H1 (cell line): ENCODE results near the gene SSBP3. TPM values are rescaled to one million over a fixed set of nuclear protein-coding genes. Genes with fewer than 3 reads are reported as not detected.

Experiments
- CTCF ChIA-PET: fragments of 300-600 bp; sonication (Branson Sonifier 250); formaldehyde crosslinking; loops from one replicate; lab custom pipeline; 2021; ENCODE audit not compliant: partially characterized antibody; lab: Charles Lee
- POLR2A ChIA-PET: fragments of 300-600 bp; sonication (Branson Sonifier 250); formaldehyde crosslinking; loops from one replicate; lab custom pipeline; 2021; ENCODE audit warnings: inconsistent platforms; ENCODE audit not compliant: partially characterized antibody; lab: Charles Lee
- DNase-seq, 2 experiments: peaks; one replicate each; pipeline versions ENCODE4 v3.0.0 to v3.0.0-alpha.2; 2010 to 2022; ENCODE audit warnings: low spot score in 2 of 2, low read depth in 1 of 2, mixed read lengths in 1 of 2
- FAIRE-seq: peaks from 2 replicates; lab custom pipeline; 2011; peaks lifted over from hg19 to GRCh38; lab: Jason Lieb, UNC
- H2AFZ ChIP-seq: 2 replicates; pipeline ENCODE4 v1.8.1; 2012; ENCODE audit warnings: low read length, inconsistent platforms
- H2AK5ac ChIP-seq: 2 replicates; pipeline ENCODE4 v1.6.1; 2013; ENCODE audit warnings: low read depth, low read length
- H2BK120ac ChIP-seq: replicated peaks from 2 replicates; pipeline ENCODE3; 2013; ENCODE audit warnings: low read depth, low read length, inconsistent platforms
- H2BK12ac ChIP-seq: 2 replicates; pipeline ENCODE4 v1.6.1; 2013; ENCODE audit warnings: low read depth, low read length
- H2BK15ac ChIP-seq: 2 replicates; pipeline ENCODE4 v1.6.1; 2013; ENCODE audit warnings: low read length
- H2BK20ac ChIP-seq: 2 replicates; pipeline ENCODE4 v1.6.1; 2013; ENCODE audit warnings: low read length
- H2BK5ac ChIP-seq: 2 replicates; pipeline ENCODE4 v1.6.1; 2013; ENCODE audit warnings: low read depth, low read length
- H3K14ac ChIP-seq: 2 replicates; pipeline ENCODE4 v1.6.1; 2013; ENCODE audit warnings: inconsistent platforms; ENCODE audit not compliant: insufficient read length
- H3K18ac ChIP-seq: 2 replicates; pipeline ENCODE4 v1.6.1; 2013; ENCODE audit warnings: low read length; ENCODE audit errors: extremely low read depth
- H3K23ac ChIP-seq: 2 replicates; pipeline ENCODE4 v1.6.1; 2013; ENCODE audit warnings: inconsistent platforms; ENCODE audit not compliant: insufficient read length
- H3K23me2 ChIP-seq: 2 replicates; pipeline ENCODE4 v1.6.1; 2013; ENCODE audit warnings: low read depth, low read length
- H3K27ac ChIP-seq: 2 replicates; pipeline ENCODE4 v1.6.1; 2011; ENCODE audit warnings: low read depth, low read length, inconsistent platforms
- H3K27me3 ChIP-seq, 4 experiments: replicated peaks in 1 of 4; 1 replicate in 1 of 4; 2 replicates in 3 of 4; pipeline versions ENCODE4 v1.6.1 to v1.8.1; 2011 to 2013; ENCODE audit warnings: low read length in 3 of 4, mild to moderate bottlenecking in 3 of 4, inconsistent platforms in 2 of 4, mixed read lengths in 2 of 4, moderate library complexity in 1 of 4; ENCODE audit not compliant: control insufficient read depth in 3 of 4, insufficient read depth in 3 of 4; ENCODE audit errors: extremely low read depth in 1 of 4
- H3K36me3 ChIP-seq, 4 experiments: 2 replicates each; pipeline versions ENCODE4 v1.6.1 to v1.8.1; 2011 to 2013; ENCODE audit warnings: mild to moderate bottlenecking in 4 of 4, low read length in 3 of 4, moderate library complexity in 2 of 4, control low read depth in 1 of 4, inconsistent platforms in 1 of 4; ENCODE audit not compliant: insufficient read depth in 4 of 4, control insufficient read depth in 2 of 4
- H3K4ac ChIP-seq: replicated peaks from 2 replicates; pipeline ENCODE3; 2013; ENCODE audit warnings: low read length, low read depth, mixed read lengths, inconsistent platforms; ENCODE audit not compliant: insufficient read length
- H3K4me1 ChIP-seq, 4 experiments: replicated peaks in 1 of 4; 1 replicate in 1 of 4; 2 replicates in 3 of 4; pipeline versions ENCODE4 v1.6.1 to v1.8.1; 2011 to 2013; ENCODE audit warnings: low read length in 3 of 4, inconsistent platforms in 2 of 4, mixed read lengths in 1 of 4; ENCODE audit not compliant: insufficient read depth in 4 of 4, control insufficient read depth in 3 of 4
- H3K4me2 ChIP-seq, 2 experiments: 2 replicates each; pipeline versions ENCODE4 v1.6.1 to v1.8.1; 2011 to 2013; ENCODE audit warnings: low read depth in 2 of 2, low read length in 2 of 2, control low read depth in 1 of 2, inconsistent platforms in 1 of 2, mild to moderate bottlenecking in 1 of 2; ENCODE audit not compliant: insufficient read depth in 1 of 2
- H3K4me3 ChIP-seq, 4 experiments: fragments of 200-600, 300-600 bp in 1 of 4; sonication (generic), shearing (Covaris generic), sonication (Bioruptor Twin) in 1 of 4; 2 replicates each; pipeline versions ENCODE4 v1.5.1 to v1.8.1; 2011 to 2016; ENCODE audit warnings: low read length in 4 of 4, low read depth in 3 of 4, control low read depth in 2 of 4, inconsistent platforms in 2 of 4, mild to moderate bottlenecking in 2 of 4, mixed read lengths in 1 of 4, moderate library complexity in 1 of 4; ENCODE audit not compliant: insufficient read depth in 2 of 4; ENCODE audit errors: extremely low read depth in 1 of 4
- H3K56ac ChIP-seq: replicated peaks from 2 replicates; pipeline ENCODE3; 2013; ENCODE audit warnings: low read depth, mild to moderate bottlenecking, mixed read lengths, low read length, inconsistent platforms; ENCODE audit not compliant: insufficient read length
- H3K79me1 ChIP-seq: 2 replicates; pipeline ENCODE4 v1.6.1; 2013; ENCODE audit warnings: low read depth, low read length, control low read depth
- H3K79me2 ChIP-seq, 2 experiments: 2 replicates each; pipeline versions ENCODE4 v1.6.1 to v1.8.1; 2012 to 2013; ENCODE audit warnings: low read length in 2 of 2, mild to moderate bottlenecking in 2 of 2, inconsistent platforms in 1 of 2; ENCODE audit not compliant: insufficient read depth in 2 of 2, control insufficient read depth in 1 of 2
- H3K9ac ChIP-seq, 4 experiments: replicated peaks in 1 of 4; 1 replicate in 1 of 4; 2 replicates in 3 of 4; pipeline versions ENCODE4 v1.6.1 to v1.8.1; 2011 to 2013; ENCODE audit warnings: low read depth in 3 of 4, low read length in 3 of 4, control low read depth in 2 of 4, mild to moderate bottlenecking in 2 of 4, moderate library complexity in 2 of 4, inconsistent platforms in 1 of 4; ENCODE audit errors: extremely low read depth in 1 of 4
- H3K9me3 ChIP-seq, 2 experiments: 2 replicates each; pipeline versions ENCODE4 v1.6.1 to v1.8.1; 2012 to 2013; ENCODE audit warnings: mild to moderate bottlenecking in 2 of 2, moderate library complexity in 2 of 2, control low read depth in 1 of 2, inconsistent platforms in 1 of 2, low read depth in 1 of 2, low read length in 1 of 2, mixed read lengths in 1 of 2; ENCODE audit not compliant: insufficient read depth in 2 of 2
- H4K20me1 ChIP-seq, 2 experiments: replicated peaks in 1 of 2; 2 replicates each; pipeline versions ENCODE3 to v1.8.1; 2011 to 2013; ENCODE audit warnings: inconsistent platforms in 2 of 2, low read length in 2 of 2, mild to moderate bottlenecking in 1 of 2; ENCODE audit not compliant: insufficient read depth in 2 of 2, control insufficient read depth in 1 of 2
- H4K5ac ChIP-seq: 2 replicates; pipeline ENCODE4 v1.6.1; 2013; ENCODE audit warnings: low read length, low read depth, mixed read lengths, inconsistent platforms; ENCODE audit not compliant: insufficient read length
- H4K8ac ChIP-seq: 2 replicates; pipeline ENCODE4 v1.8.0; 2013; ENCODE audit warnings: mild to moderate bottlenecking, moderate library complexity, low read length, inconsistent platforms; ENCODE audit not compliant: insufficient read depth; ENCODE audit errors: extremely low read depth
- H4K91ac ChIP-seq: replicated peaks from 2 replicates; pipeline ENCODE3; 2013; ENCODE audit warnings: low read length, mixed read lengths, inconsistent platforms; ENCODE audit not compliant: insufficient read length
- BCL11A ChIP-seq, 2 experiments: IDR thresholded peaks; one replicate each; pipeline ENCODE4 v1.6.1; 2011; ENCODE audit warnings: low read depth in 2 of 2, low read length in 2 of 2, mild to moderate bottlenecking in 2 of 2
- POLR2AphosphoS5 ChIP-seq: IDR thresholded peaks from 2 replicates; pipeline ENCODE4 v1.6.1; 2011; ENCODE audit warnings: low read depth, low read length
- WGBS, 2 experiments: shearing (Covaris generic) in 1 of 2; methylation state at CpG; one replicate each; pipeline versions ENCODE4 v1.1.6 to v1.1.7; 2013 to 2015; ENCODE audit warnings: low lambda C conversion rate in 2 of 2, mixed read lengths in 2 of 2, inconsistent platforms in 1 of 2, low coverage in 1 of 2, missing lambda C conversion rate in 1 of 2; ENCODE audit not compliant: insufficient replicate concordance in 2 of 2, insufficient coverage in 1 of 2, insufficient read length in 1 of 2; ENCODE audit errors: extremely low coverage in 1 of 2, missing lambda C conversion rate in 1 of 2; 5-methylcytosine and 5-hydroxymethylcytosine counted together
- polyA plus RNA-seq, 7 experiments: library from polyadenylated mRNA; depleted of rRNA in 3 of 7; stranded (reverse) in 5 of 7; unstranded in 2 of 7; fragments of >200 nt in 5 of 7; fragments of 200-250 nt in 2 of 7; gene quantifications; 1 replicate in 5 of 7; 2 replicates in 1 of 7; 4 replicates in 1 of 7; pipeline versions ENCODE4 v1.2.1 to v1.2.3, GENCODE V29; 2011 to 2013; ENCODE audit warnings: missing spikeins in 2 of 7, mixed read lengths in 2 of 7
- total RNA-seq: library from RNA; stranded (reverse); fragmentation: NEBNext Ultra II Directional; extraction: Animal tissue kit (Norgen Biotek cat#: 25700); gene quantifications from 2 replicates; pipeline ENCODE4 v1.2.1, GENCODE V29; 2021

SSBP3 gene
- total and polyA plus RNA-seq, 2 of the 8 experiments (the other 6 are each of a cell fraction or from before 2014, with no cell fraction given) = 99.7 to 133 TPM

DNA sequence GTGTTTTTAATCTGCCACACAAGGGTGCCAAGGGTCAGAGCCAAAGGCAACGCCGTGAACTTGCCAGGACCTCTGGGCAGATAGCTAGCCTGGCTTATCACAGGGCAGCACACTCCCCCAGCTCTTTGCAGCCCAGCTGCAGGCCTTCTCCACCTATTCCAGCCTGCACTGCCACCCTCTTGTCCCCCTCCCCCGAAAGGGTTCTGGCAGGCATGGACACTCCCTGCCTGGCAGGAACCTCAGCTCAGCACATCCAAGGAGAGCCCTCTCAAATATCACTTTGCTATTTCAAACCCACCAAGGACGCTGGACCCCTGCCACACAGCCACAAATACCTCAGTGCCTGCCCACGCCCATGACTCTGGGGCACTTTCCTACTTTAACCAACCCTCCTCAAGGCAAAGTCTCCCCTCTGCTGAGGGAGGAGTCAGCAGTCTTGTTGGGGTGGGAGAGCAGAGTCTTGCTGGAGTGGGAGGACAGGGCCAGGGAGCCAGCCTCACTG is 9.1 kb downstream of the SSBP3 start:
- Histone ChIP-seq H2AK5ac (no peak overlapping the region), H3K79me1 (peaks cover 41% of the 10 kb centered on the region), H3K4me1 (peaks cover 0 to 6% (median 4%) of the 10 kb centered on the region in 4 experiments; a peak in 4 of 7 replicates), H3K4ac (peak overlapping the region; percentile 24), H3K14ac (no peak overlapping the region), H2AFZ (no peak overlapping the region), H3K27ac (no peak overlapping the region), H3K27me3 (no peaks in the 10 kb centered on the region), H2BK5ac (peak overlapping the region; percentile 52; the same call in 1 of the 2 replicates), H2BK12ac (no peak overlapping the region), H2BK20ac (no peak overlapping the region)
- ChIA-PET CTCF (interaction anchor here (0.6 to 1.9 kb wide), 9 partner anchors 10 to 216 kb away, joined by 3 to 10 read pairs (median 4); no protein-coding TSS in a partner anchor), POLR2A (interaction anchor here (0.8 to 3.8 kb wide), 8 partner anchors 9 to 219 kb away, joined by 3 to 17 read pairs (median 4); partner anchors contain the start of gene SSBP3)
- DNase-seq = no peak
- 83% methylated on average over 5 of the region's 5 CpGs; no CpG with 5 or more reads in 1 of the 2 experiments for WGBS, 2 experiments
- TF ChIP-seq POLR2AphosphoS5 (peak; percentile 32; the same call in 1 of the 2 replicates), BCL11A (IDR thresholded peaks at IDR 0.05; ENCODE audit: low read depth in 2 of 2, low read length in 2 of 2) (no peak)
- TF ChIP-seq, all 59 proteins: peak for 1
- Histone ChIP-seq H3K4me2 (no peak overlapping the region), H3K9ac (no peak overlapping the region), H3K23ac (no peak overlapping the region), H4K8ac (no peak overlapping the region; the same call in 1 of the 2 replicates), H2BK15ac (no peak overlapping the region), H3K23me2 (peaks cover 4% of the 10 kb centered on the region; the same call in 1 of the 2 replicates), H3K79me2 (peaks cover 24 to 96% of the 10 kb centered on the region in 2 experiments), H4K91ac (no peak overlapping the region), H4K20me1 (peaks cover 17 to 59% of the 10 kb centered on the region in 2 experiments), H3K36me3 (peaks cover 44 to 86% (median 59%) of the 10 kb centered on the region in 4 experiments), H2BK120ac (no peak overlapping the region), H4K5ac (no peak overlapping the region), H3K4me3 (no peak overlapping the region), H3K18ac (no peak overlapping the region), H3K9me3 (no peaks in the 10 kb centered on the region), H3K56ac (no peak overlapping the region)
- FAIRE-seq = no peak
